ENCODE measurements around the gene ST8SIA1. TPM values are rescaled to one million over a fixed set of nuclear protein-coding genes. Genes with fewer than 3 reads are reported as not detected.

Gene ST8SIA1
- total and polyA plus RNA-seq, 10 donors, result 1.7 to 12.2 (median 5.0) TPM

- Histone ChIP-seq H3K27ac (no peak overlapping the region), H3K27me3 (replicated peaks in 1 of 7) (no peaks in the 10 kb centered on the region), H3K4me1 (no peaks in the 10 kb centered on the region), H3K9me3 (no peaks in the 10 kb centered on the region), H3K36me3 (no peaks in the 10 kb centered on the region), H3K4me3 (no peak overlapping the region)
- DNase-seq, result no peak
- 87 to 97% (median 92%) methylated on average over 3 of the region's 3 CpGs for WGBS, 5 donors
- TF ChIP-seq POLR2AphosphoS5 (IDR thresholded peaks at IDR 0.05) (no peak), CTCF (IDR thresholded peaks at IDR 0.05 in 8 of 11, conservative IDR thresholded peaks at IDR 0.05 in 3 of 11) (no peak), POLR2A (IDR thresholded peaks at IDR 0.05) (no peak)
- intact Hi-C loops (cut with DNase I; ENCODE audit: low total_unique reads), result no loop called here
Observed at GRCh38 chr12:22252057-22252456, 82.5 kb downstream of the ST8SIA1 start.

GRCh38 chr12:22250762-22251161 is 83.7 kb downstream of the ST8SIA1 start:
- TF ChIP-seq CTCF (IDR thresholded peaks at IDR 0.05 in 8 of 11, conservative IDR thresholded peaks at IDR 0.05 in 3 of 11) (no peak), POLR2A (IDR thresholded peaks at IDR 0.05) (no peak), POLR2AphosphoS5 (IDR thresholded peaks at IDR 0.05) (no peak)
- Histone ChIP-seq H3K4me1 (no peaks in the 10 kb centered on the region), H3K9me3 (no peaks in the 10 kb centered on the region), H3K4me3 (no peak overlapping the region), H3K27me3 (replicated peaks in 1 of 7) (no peaks in the 10 kb centered on the region), H3K27ac (no peak overlapping the region), H3K36me3 (no peaks in the 10 kb centered on the region)
- no peak for DNase-seq
- intact Hi-C loops (cut with DNase I; ENCODE audit: low total_unique reads), result no loop called here
- 48 to 56% (median 50%) methylated on average over 2 of the region's 2 CpGs for WGBS, 5 donors

GRCh38 chr12:22248571-22249115 is 85.9 kb downstream of the ST8SIA1 start:
- TF ChIP-seq POLR2AphosphoS5 (IDR thresholded peaks at IDR 0.05) (no peak), POLR2A (IDR thresholded peaks at IDR 0.05) (no peak), CTCF (IDR thresholded peaks at IDR 0.05 in 8 of 11, conservative IDR thresholded peaks at IDR 0.05 in 3 of 11) (no peak)
- 57 to 87% (median 70%) methylated on average over 3 of the region's 3 CpGs for WGBS, 5 donors
- no peak overlapping the region for H3K27ac ChIP-seq
- no peak for DNase-seq
- no peaks in the 10 kb centered on the region for H3K36me3 ChIP-seq
- H3K27me3 ChIP-seq (replicated peaks in 1 of 7), result no peaks in the 10 kb centered on the region
- no peaks in the 10 kb centered on the region for H3K9me3 ChIP-seq
- H3K4me3 ChIP-seq, result no peak overlapping the region
- intact Hi-C loops (cut with DNase I; ENCODE audit: low total_unique reads), result no loop called here
- no peaks in the 10 kb centered on the region for H3K4me1 ChIP-seq

GRCh38 chr12:22248121-22248520 is 86.4 kb downstream of the ST8SIA1 start:
- H3K27me3 ChIP-seq (replicated peaks in 1 of 7), result no peaks in the 10 kb centered on the region
- intact Hi-C loops (cut with DNase I; ENCODE audit: low total_unique reads), result no loop called here
- 66 to 84% (median 76%) methylated on average over 6 of the region's 6 CpGs for WGBS, 5 donors
- no peaks in the 10 kb centered on the region for H3K4me1 ChIP-seq
- no peak for DNase-seq
- H3K36me3 ChIP-seq, result no peaks in the 10 kb centered on the region
- H3K27ac ChIP-seq, result no peak overlapping the region
- H3K9me3 ChIP-seq, result no peaks in the 10 kb centered on the region
- H3K4me3 ChIP-seq, result no peak overlapping the region
- TF ChIP-seq POLR2A (IDR thresholded peaks at IDR 0.05) (no peak), CTCF (IDR thresholded peaks at IDR 0.05 in 8 of 11, conservative IDR thresholded peaks at IDR 0.05 in 3 of 11) (no peak), POLR2AphosphoS5 (IDR thresholded peaks at IDR 0.05) (no peak)
